SH-SY5Y (cell line): ENCODE data around the gene CARD9.

ENCODE experiments used
- GATA2 ChIP-seq: IDR thresholded peaks from 2 replicates; pipeline ENCODE4 v1.6.1; 2011; ENCODE audit warnings: mild to moderate bottlenecking, low read depth, low read length
- GATA3 ChIP-seq: IDR thresholded peaks from 2 replicates; pipeline ENCODE4 v1.6.1; 2011; ENCODE audit warnings: low read depth, mild to moderate bottlenecking, low read length, moderate library complexity

DNA sequence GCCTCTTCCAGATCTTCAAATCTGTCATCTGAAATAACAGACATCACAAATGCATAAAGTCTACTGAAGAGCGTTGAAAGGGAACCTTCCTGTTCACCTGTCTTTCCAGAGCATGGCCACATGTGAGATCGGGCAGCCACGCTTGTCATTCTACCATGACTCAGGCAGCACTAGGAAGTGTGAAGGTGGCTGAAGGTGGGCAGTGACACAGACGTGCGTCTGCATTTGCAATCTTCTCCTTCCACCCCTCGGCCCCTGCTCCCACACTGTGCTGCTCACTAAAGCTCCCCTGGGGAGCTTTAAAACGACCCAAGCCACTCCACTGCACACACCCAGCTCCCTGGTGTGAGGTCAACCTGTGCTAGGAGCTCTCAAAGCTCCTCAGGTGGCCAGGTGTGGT lies 34.4 kb upstream of the CARD9 start:
- no peak for TF ChIP-seq GATA3
- TF ChIP-seq GATA2 = no peak
